HepG2 (cell line): ENCODE measurements around the gene TSGA10IP. TPM values are rescaled to one million over a fixed set of nuclear protein-coding genes. Genes with fewer than 3 reads are reported as not detected.

ENCODE experiments used
- AKNA ChIP-seq: sonication (generic); formaldehyde crosslinking; IDR thresholded peaks from 2 replicates; pipeline ENCODE4 v1.4.0; 2020; ENCODE audit warnings: missing genetic modification reagents, borderline replicate concordance
- CEBPZ ChIP-seq: IDR thresholded peaks from 2 replicates; pipeline ENCODE4 v1.6.1; 2012; ENCODE audit warnings: low read length, improper control_type of control experiment
- FOXO4 ChIP-seq: sonication (generic); formaldehyde crosslinking; conservative IDR thresholded peaks from 2 replicates; pipeline ENCODE4 v1.8.1; 2023; ENCODE audit warnings: missing genetic modification reagents
- HIC2 ChIP-seq: sonication (generic); formaldehyde crosslinking; IDR thresholded peaks from 2 replicates; pipeline ENCODE4 v1.9.0; 2022; ENCODE audit warnings: low read depth, missing genetic modification reagents
- HMG20A ChIP-seq: IDR thresholded peaks from 2 replicates; pipeline ENCODE4 v1.6.1; 2016; ENCODE audit warnings: borderline replicate concordance
- MAF1 ChIP-seq: sonication (generic); formaldehyde crosslinking; IDR thresholded peaks from 2 replicates; pipeline ENCODE4 v1.5.0; 2020; ENCODE audit warnings: missing genetic modification reagents, borderline replicate concordance
- TFE3 ChIP-seq: IDR thresholded peaks from 2 replicates; pipeline ENCODE4 v1.6.1; 2016
- WIZ ChIP-seq: sonication (generic); formaldehyde crosslinking; IDR thresholded peaks from 2 replicates; pipeline ENCODE4 v1.5.1; 2020; ENCODE audit warnings: mild to moderate bottlenecking, missing genetic modification reagents
- ZHX1 ChIP-seq: sonication (generic); formaldehyde crosslinking; IDR thresholded peaks from 2 replicates; pipeline ENCODE4 v1.8.1; 2022; ENCODE audit warnings: low read depth, mild to moderate bottlenecking, missing genetic modification reagents
- ZNF460 ChIP-seq: sonication (generic); formaldehyde crosslinking; IDR thresholded peaks from 2 replicates; pipeline ENCODE4 v1.5.1; 2020; ENCODE audit warnings: missing genetic modification reagents, mild to moderate bottlenecking, borderline replicate concordance
- ZNF777 ChIP-seq: sonication (generic); formaldehyde crosslinking; IDR thresholded peaks from 2 replicates; pipeline ENCODE4 v1.4.0; 2020; ENCODE audit warnings: missing genetic modification reagents
- ZSCAN20 ChIP-seq: sonication (generic); formaldehyde crosslinking; IDR thresholded peaks from 2 replicates; pipeline ENCODE4 v1.4.0; 2020; ENCODE audit warnings: missing genetic modification reagents, mild to moderate bottlenecking, borderline replicate concordance
- polyA plus RNA-seq, 8 experiments: library from polyadenylated mRNA; depleted of rRNA in 3 of 8; stranded (reverse) in 7 of 8; unstranded in 1 of 8; fragments of >200 nt; fragmentation: Illumina TruSeq in 4 of 8; extraction: Trizol in 4 of 8; gene quantifications; 2 replicates each; pipeline versions ENCODE4 v1.2.1 to v1.2.3, GENCODE V29; 2011 to 2016; ENCODE audit warnings: low read depth in 4 of 8, missing spikeins in 1 of 8, mixed read lengths in 1 of 8; ENCODE audit not compliant: insufficient read depth in 1 of 8
- total RNA-seq, 5 experiments: library from RNA; depleted of rRNA; stranded (reverse); fragments of >200 nt; fragmentation: Illumina TruSeq; extraction: Trizol; gene quantifications; 2 replicates each; pipeline ENCODE4 v1.2.3, GENCODE V29; 2016; ENCODE audit warnings: low read depth in 1 of 5

Gene TSGA10IP
- total and polyA plus RNA-seq, 2 of the 13 experiments (the other 11 are each of a cell fraction or from before 2014, with no cell fraction given) = not detected

- no peak for TF ChIP-seq AKNA (CRISPR knock-in tag)
- TF ChIP-seq MAF1 (CRISPR knock-in tag) = no peak
- no peak for TF ChIP-seq CEBPZ
- TF ChIP-seq WIZ (CRISPR knock-in tag) = no peak
- TF ChIP-seq ZHX1 (CRISPR knock-in tag) = no peak
- no peak for TF ChIP-seq ZNF777 (CRISPR knock-in tag)
- no peak for TF ChIP-seq ZSCAN20 (CRISPR knock-in tag)
- no peak for TF ChIP-seq ZNF460 (CRISPR knock-in tag)
- TF ChIP-seq TFE3 (CRISPR knock-in tag) = no peak
- no peak for TF ChIP-seq FOXO4 (CRISPR knock-in tag)
- no peak for TF ChIP-seq HIC2 (CRISPR knock-in tag)
- no peak for TF ChIP-seq HMG20A (CRISPR knock-in tag)
Measured at GRCh38 chr11:66002648-66003225, 57.5 kb downstream of the TSGA10IP start (continued).
